CD4-positive, alpha-beta T cell treated with Interleukin-6 at 100 ng/mL for 8 hours (primary cell): ENCODE results near the gene THRB.
"Not testable (repeated sequence)": the region's sequence is repeated elsewhere in the genome, so short reads cannot be mapped to it uniquely, and the experiment has no call there.

ENCODE experiments used
- DNase-seq: peaks from one replicate; pipeline ENCODE4 v3.0.0-alpha.2; 2020; ENCODE audit warnings: mixed read lengths, low spot score

The THRB gene

GRCh38 chr3:24446032-24446431, 48.6 kb downstream of the THRB start:
- no peak for DNase-seq

DNA sequence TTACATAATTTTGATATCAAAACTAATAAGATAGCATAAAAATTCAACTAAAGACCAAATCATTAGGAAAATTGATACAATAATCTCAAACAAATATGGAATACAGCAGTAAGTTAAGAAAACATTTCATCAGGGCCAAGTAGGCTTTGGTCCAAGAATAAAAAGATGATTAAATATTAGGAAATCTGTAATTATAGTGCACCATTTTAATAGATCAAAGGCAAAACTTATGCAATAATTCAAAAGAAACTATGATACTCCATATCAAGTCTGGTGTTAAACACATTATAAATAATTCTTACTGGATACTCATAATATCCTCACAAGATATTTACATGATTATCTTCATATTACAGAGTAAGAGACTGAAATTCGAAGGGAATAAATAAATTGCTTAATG, 51.2 kb downstream of the THRB start:
- no peak for DNase-seq

GRCh38 chr3:24440760-24441464, 53.7 kb downstream of the THRB start:
- no peak for DNase-seq

- no peak for DNase-seq
These were observed 55.6 kb downstream of the THRB start for GRCh38 chr3:24439021-24439420.

- DNase-seq: no peak
These were observed 57.3 kb downstream of the THRB start for GRCh38 chr3:24437326-24437725.

GRCh38 chr3:24435584-24435983, 59.1 kb downstream of the THRB start:
- no peak for DNase-seq

- no peak for DNase-seq
These were observed 60.0 kb downstream of the THRB start for GRCh38 chr3:24434651-24435050.

DNA sequence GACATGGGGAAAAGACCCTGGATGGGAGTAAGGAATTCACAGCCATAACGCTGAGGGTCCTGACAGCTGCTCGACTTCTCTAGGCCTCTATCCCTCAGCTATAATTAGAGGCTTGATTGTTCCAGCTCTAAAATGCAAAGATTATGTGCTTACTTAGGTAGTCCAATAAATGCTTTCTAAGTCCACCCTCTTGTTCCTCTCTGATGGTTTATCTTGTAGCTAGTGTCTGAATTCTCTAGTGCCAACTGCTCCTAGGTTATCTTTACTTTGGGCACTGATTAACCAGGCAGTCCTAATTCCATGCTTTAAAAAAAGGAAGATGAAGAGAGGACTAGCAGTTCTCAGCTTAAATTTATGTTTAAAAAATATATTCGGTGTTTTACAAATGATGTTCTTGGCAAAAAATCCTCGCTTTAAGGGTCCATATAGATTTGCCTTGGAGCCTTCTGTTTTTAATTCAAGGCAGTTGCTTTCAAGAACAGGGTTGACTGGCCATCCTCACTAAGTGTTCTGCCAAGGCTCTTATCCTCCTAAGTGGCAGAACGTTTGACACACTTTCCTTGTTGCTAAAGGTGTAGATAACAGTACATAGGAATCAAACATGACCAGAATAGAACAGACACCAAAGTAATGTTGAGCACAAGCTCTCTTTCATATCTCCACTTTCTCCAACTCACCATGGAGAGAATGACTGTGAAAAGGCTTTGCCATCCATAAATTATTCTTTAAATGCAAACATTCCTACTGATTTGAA, 60.6 kb downstream of the THRB start:
- no peak for DNase-seq

DNA sequence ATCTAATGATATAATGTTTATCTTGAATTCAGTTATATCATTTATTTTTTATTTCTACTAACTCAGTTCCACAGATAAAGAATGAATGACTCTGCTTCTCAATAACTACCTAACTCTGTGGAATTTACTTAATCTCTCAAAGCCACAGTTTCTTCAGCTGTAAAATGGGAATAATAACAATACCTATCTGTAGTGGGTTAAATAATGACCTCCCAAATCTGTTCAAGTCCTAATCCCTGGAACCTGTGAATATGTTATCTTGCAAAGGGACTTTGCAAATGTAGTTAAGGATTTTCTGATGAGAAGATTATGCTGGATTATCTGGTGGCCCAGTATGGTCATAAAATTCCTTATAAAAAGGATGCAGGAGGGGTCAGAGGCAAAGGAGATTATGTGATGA, 61.7 kb downstream of the THRB start:
- DNase-seq: no peak

GRCh38 chr3:24428481-24428880, 66.2 kb downstream of the THRB start:
- DNase-seq: no peak

- DNase-seq: no peak
These were observed 67.8 kb downstream of the THRB start for GRCh38 chr3:24426896-24427295.

DNA sequence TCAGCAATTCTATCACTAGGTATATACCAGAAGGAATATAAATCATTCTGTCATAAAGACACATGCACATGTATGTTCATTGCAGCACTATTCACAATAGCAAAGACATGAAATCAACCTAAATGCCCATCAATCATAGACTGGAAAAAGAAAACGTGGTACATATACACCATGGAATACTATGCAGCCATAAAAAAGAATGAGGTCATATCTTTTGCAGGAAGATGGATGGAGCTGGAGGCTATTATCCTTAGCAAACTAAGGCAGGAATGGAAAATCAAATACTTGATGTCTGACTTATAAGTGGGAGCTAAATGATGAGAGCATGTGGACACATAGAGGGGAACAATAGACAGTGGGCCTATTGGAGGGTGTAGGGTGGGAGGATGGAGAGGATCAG, 73.8 kb downstream of the THRB start:
- not testable (repeated sequence) for DNase-seq

GRCh38 chr3:24420224-24420623, 74.4 kb downstream of the THRB start:
- DNase-seq: no peak

DNA sequence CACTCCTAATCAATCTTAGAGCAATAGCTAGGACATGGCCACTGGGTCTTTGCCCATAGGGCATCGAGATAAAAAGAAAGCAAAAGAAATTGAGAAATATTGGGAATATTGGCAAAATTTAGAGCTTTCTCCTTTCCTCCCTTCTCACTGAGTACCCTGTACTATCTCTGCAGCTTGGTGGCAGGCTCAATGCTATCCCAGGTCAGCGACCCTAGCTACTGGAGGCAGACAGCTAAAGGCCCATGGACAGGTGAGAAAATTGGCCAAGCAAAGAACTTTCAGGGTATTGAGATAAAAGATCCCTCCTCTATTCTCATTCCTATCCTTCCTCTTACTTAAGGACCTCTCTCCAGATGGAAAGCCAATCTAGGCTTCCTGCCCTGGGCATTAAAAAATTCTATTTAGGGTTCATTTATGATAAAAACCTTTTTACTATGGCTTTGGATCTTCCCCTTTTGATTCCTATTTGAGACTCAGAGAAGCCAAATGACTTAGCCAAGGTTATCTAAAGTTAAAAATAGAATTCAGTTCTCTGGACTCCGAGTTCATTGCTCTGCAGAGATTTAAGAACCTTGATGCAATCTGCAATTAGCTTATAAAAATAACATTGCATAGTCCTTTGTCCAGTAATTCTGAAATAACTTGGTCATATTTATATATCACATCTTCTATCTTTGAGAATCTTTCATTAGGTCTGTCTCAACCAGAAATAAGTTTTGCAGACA, 75.4 kb downstream of the THRB start:
- no peak for DNase-seq

DNA sequence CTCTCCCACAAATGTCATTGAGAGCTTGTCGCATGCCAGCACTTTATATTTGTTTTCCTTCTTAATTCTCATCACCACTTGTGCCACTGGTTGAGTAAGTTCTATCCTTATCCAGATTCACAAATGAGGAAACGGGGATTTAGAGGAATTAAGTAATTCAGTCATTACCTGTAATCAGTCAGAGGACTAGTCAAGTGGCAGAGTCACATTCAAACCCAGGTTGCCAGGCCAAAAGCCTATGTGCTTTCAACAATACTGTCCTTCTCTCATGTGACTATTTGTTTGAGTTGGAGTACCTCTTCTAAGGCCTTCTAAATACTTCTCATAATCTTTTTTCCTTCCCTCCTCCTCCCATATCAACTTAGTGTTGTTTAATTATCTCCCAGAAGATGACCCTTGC, 76.9 kb downstream of the THRB start:
- no peak for DNase-seq

DNA sequence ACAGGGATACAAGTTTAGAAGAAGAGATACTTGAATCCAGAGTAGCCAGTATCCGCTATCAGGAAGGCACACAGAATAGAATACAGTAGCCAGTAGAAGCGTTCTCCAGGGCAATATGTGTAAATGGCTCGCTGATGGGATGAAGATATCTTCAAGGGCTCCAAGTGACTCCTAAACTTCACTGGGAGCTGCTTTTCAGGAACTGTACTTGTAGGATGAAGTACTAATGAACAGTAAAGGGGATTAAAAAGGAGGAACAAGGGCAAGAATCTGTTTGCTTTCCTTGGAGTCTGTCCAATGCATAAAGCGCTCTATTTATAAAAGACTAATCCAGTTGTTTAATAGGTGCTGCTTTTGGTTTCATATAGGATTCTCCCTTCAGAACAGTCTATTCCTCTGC, 78.4 kb downstream of the THRB start:
- no peak for DNase-seq

DNA sequence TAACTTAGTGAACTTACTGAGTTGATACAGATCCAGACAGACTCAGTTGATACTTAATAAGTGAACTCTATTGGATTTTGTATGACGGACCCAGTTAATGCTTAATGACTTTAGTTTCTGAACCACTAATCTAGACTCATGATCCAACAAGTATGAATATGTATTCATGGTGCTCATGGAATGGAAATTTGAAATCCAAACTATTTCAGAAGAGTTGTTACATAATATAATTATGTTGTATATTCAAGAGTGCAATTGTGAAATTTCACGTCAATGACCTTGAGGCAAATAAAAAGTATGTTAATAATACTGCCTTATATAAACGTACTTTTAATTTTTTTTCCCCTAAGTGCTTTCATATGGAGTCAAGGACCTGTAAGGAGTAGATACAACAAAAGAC, 78.8 kb downstream of the THRB start:
- no peak for DNase-seq

DNA sequence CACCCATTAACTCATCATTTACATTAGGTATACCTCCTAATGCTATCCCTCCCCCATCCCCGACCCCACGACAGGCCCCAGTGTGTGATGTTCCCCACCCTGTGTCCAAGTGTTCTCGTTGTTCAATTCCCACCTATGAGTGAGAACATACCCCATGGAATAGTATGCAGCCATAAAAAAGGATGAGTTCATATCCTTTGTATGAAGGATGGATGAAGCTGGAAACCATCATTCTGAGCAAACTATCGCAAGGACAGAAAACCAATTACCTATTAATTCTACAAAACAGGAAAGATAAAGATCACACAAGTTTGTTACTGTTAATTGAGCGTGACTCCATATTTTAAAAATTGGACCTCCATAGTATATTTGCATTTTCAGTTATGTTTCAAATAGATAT, 81.0 kb downstream of the THRB start:
- DNase-seq: not testable (repeated sequence)

GRCh38 chr3:24410860-24411259, 83.8 kb downstream of the THRB start:
- no peak for DNase-seq

DNA sequence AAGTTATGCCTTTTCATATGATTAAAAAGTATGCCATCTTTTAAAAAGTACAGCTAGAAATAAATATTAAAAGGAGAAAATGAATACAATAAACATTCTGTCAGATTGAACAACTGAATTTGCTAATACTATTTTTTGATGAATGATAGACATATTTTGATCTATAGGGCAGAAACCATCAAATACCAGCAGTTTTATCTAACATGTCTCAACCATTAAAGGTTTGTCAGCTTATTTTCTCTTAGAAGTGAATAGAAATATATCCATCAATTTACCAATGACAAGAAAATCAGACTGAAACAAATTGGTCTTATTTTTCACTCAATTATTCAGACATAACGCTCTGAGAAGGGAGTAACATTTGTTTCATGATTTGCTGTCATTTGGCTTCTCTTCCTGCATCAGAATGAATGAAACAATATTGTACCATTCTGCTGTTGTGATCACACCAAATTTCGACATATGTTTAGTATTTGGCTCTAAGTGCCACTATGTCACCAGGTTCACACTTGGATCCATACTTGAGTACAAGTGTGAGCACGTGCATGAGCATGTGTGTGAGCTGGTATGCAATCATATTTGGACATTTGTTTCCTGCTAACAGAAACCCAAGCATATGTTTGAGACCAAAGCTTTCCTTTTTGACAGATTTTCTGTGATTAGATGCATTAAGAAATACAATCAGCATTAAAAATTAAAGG, 86.5 kb downstream of the THRB start:
- no peak for DNase-seq

GRCh38 chr3:24406900-24407299, 87.8 kb downstream of the THRB start:
- no peak for DNase-seq

GRCh38 chr3:24405057-24405456, 89.6 kb downstream of the THRB start:
- no peak for DNase-seq

GRCh38 chr3:24401811-24402185, 92.9 kb downstream of the THRB start:
- no peak for DNase-seq
